Testis (tissue), 3 donors: ENCODE results near the gene NSMF. TPM values are rescaled to one million over a fixed set of nuclear protein-coding genes. Genes with fewer than 3 reads are reported as not detected.

Source experiments
- DNase-seq: peaks from one replicate; pipeline ENCODE4 v3.0.0-alpha.2; 2019
- H3K27ac ChIP-seq, 2 donors: fragments of 200-600 bp; sonication (generic); one replicate each; pipeline ENCODE4 v1.5.1; 2019
- H3K27me3 ChIP-seq: fragments of 200-600 bp; sonication (generic); one replicate; pipeline ENCODE4 v1.5.1; 2019
- H3K36me3 ChIP-seq: fragments of 200-600 bp; sonication (generic); one replicate; pipeline ENCODE4 v1.5.1; 2017; ENCODE audit warnings: low read depth; ENCODE audit errors: missing control alignments
- H3K4me1 ChIP-seq: fragments of 200-600 bp; sonication (generic); one replicate; pipeline ENCODE4 v1.5.1; 2019
- H3K4me3 ChIP-seq, 2 donors: fragments of 200-600 bp; sonication (generic); one replicate each; pipeline ENCODE4 v1.5.1; 2017 to 2019
- H3K9me3 ChIP-seq: fragments of 200-600 bp; sonication (generic); one replicate; pipeline ENCODE4 v1.5.1; 2017
- CTCF ChIP-seq, 3 experiments: fragments of 450-650 bp in 2 of 3; fragments of 200-600 bp in 1 of 3; sonication (generic) in 1 of 3; IDR thresholded peaks; one replicate each; pipeline ENCODE4 v1.5.1; 2016 to 2019; ENCODE audit warnings: antibody characterized with exemption in 3 of 3, mild to moderate bottlenecking in 2 of 3, moderate library complexity in 1 of 3
- POLR2A ChIP-seq: fragments of 450-650 bp; IDR thresholded peaks from one replicate; pipeline ENCODE4 v1.6.1; 2017; ENCODE audit warnings: antibody characterized with exemption, mild to moderate bottlenecking, moderate library complexity
- WGBS, 2 donors: methylation state at CpG; one replicate each; pipeline ENCODE4 v1.1.5; 2018; 5-methylcytosine and 5-hydroxymethylcytosine counted together
- intact Hi-C: fragments of 100-400 bp; cut with DNase I; formaldehyde crosslinking; loops from one replicate; pipeline ENCODE4 v1.15.1; 2023; ENCODE audit warnings: low total_unique reads
- polyA plus RNA-seq: library from polyadenylated mRNA; stranded (reverse); fragments of 350-450 nt; fragmentation: Illumina TruSeq; extraction: RNeasy Lipid Tissue Mini Kit (QIAGEN cat#74804); gene quantifications from one replicate; pipeline ENCODE4 v1.2.3, GENCODE V29; 2014; ENCODE audit warnings: low read depth, low replicate concordance; ENCODE audit not compliant: insufficient read depth
- total RNA-seq, 2 donors: library from RNA; depleted of rRNA; stranded (reverse); fragments of >200 nt; gene quantifications; one replicate each; pipeline ENCODE4 v1.2.3, GENCODE V29; 2016

The NSMF gene
- total and polyA plus RNA-seq, 3 donors from 2014 or later = 42.5 to 105 (median 81.7) TPM

- Histone ChIP-seq H3K27ac (no peak overlapping the region), H3K4me3 (no peak overlapping the region), H3K9me3 (no peaks in the 10 kb centered on the region), H3K27me3 (no peaks in the 10 kb centered on the region), H3K4me1 (no peaks in the 10 kb centered on the region), H3K36me3 (no peaks in the 10 kb centered on the region)
- intact Hi-C loops = no loop called here
- WGBS, 2 donors = 78 to 100% methylated on average over 4 to 12 of the region's 20 CpGs
- no peak for DNase-seq
- no peak for TF ChIP-seq POLR2A
- TF ChIP-seq CTCF (IDR thresholded peaks at IDR 0.05) = no peak
These were observed 33.6 kb upstream of the NSMF start for GRCh38 chr9:137492464-137493363.

- DNase-seq = no peak
- TF ChIP-seq POLR2A (no peak), CTCF (IDR thresholded peaks at IDR 0.05) (no peak)
- H3K9me3 ChIP-seq = no peaks in the 10 kb centered on the region
- no peaks in the 10 kb centered on the region for H3K36me3 ChIP-seq
- 94 to 95% methylated on average over 12 to 13 of the region's 13 CpGs for WGBS, 2 donors
- no peaks in the 10 kb centered on the region for H3K27me3 ChIP-seq
- intact Hi-C loops = no loop called here
- H3K27ac ChIP-seq = no peak overlapping the region
- H3K4me1 ChIP-seq = no peaks in the 10 kb centered on the region
- H3K4me3 ChIP-seq = no peak overlapping the region
These were observed 32.8 kb upstream of the NSMF start for GRCh38 chr9:137491735-137492432.

GRCh38 chr9:137490532-137491186, 31.5 kb upstream of the NSMF start:
- TF ChIP-seq CTCF (IDR thresholded peaks at IDR 0.05) (no peak), POLR2A (no peak)
- intact Hi-C loops = no loop called here
- no peaks in the 10 kb centered on the region for H3K36me3 ChIP-seq
- no peaks in the 10 kb centered on the region for H3K27me3 ChIP-seq
- no peak overlapping the region for H3K4me3 ChIP-seq
- no peak overlapping the region for H3K27ac ChIP-seq
- H3K4me1 ChIP-seq = no peaks in the 10 kb centered on the region
- DNase-seq = no peak
- no peaks in the 10 kb centered on the region for H3K9me3 ChIP-seq
- 93 to 94% methylated on average over 9 of the region's 9 CpGs for WGBS, 2 donors

- no peak for DNase-seq
- no peaks in the 10 kb centered on the region for H3K27me3 ChIP-seq
- H3K27ac ChIP-seq = no peak overlapping the region
- no peak overlapping the region for H3K4me3 ChIP-seq
- intact Hi-C loops = no loop called here
- no peaks in the 10 kb centered on the region for H3K4me1 ChIP-seq
- WGBS, 2 donors = 88 to 94% methylated on average over 2 to 6 of the region's 6 CpGs
- H3K9me3 ChIP-seq = no peaks in the 10 kb centered on the region
- H3K36me3 ChIP-seq = no peaks in the 10 kb centered on the region
- TF ChIP-seq CTCF (IDR thresholded peaks at IDR 0.05) (no peak), POLR2A (no peak)
These were observed 29.8 kb upstream of the NSMF start for GRCh38 chr9:137488906-137489305.
